GM12873 (cell line): ENCODE data around the gene FAAP20.

Experiments
- CTCF ChIP-seq: IDR thresholded peaks from 2 replicates; pipeline ENCODE4 v1.5.1; 2012; ENCODE audit warnings: low read depth, mild to moderate bottlenecking, moderate library complexity, low read length, control low read depth; ENCODE audit not compliant: insufficient read depth; ENCODE audit errors: missing control alignments

FAAP20 gene

DNA sequence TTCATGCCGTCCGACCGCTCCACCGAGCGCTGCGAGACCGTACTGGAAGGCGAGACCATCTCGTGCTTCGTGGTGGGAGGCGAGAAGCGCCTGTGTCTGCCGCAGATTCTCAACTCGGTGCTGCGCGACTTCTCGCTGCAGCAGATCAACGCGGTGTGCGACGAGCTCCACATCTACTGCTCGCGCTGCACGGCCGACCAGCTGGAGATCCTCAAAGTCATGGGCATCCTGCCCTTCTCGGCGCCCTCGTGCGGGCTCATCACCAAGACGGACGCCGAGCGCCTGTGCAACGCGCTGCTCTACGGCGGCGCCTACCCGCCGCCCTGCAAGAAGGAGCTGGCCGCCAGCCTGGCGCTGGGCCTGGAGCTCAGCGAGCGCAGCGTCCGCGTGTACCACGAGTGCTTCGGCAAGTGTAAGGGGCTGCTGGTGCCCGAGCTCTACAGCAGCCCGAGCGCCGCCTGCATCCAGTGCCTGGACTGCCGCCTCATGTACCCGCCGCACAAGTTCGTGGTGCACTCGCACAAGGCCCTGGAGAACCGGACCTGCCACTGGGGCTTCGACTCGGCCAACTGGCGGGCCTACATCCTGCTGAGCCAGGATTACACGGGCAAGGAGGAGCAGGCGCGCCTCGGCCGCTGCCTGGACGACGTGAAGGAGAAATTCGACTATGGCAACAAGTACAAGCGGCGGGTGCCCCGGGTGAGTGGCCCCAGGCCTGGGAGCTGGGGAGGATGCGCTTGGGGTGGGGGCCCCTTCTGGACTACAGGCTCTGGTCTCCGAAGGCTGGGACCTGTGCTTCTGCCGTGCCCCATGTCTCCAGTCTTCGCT is 34.7 kb upstream of the FAAP20 start:
- no peak for TF ChIP-seq CTCF

DNA sequence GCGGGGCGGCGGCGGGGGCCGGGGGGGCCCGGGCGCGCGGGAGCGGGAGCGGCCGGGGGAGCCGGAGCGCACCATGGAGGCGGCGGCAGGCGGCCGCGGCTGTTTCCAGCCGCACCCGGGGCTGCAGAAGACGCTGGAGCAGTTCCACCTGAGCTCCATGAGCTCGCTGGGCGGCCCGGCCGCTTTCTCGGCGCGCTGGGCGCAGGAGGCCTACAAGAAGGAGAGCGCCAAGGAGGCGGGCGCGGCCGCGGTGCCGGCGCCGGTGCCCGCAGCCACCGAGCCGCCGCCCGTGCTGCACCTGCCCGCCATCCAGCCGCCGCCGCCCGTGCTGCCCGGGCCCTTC is 34.1 kb upstream of the FAAP20 start:
- TF ChIP-seq CTCF = no peak

DNA sequence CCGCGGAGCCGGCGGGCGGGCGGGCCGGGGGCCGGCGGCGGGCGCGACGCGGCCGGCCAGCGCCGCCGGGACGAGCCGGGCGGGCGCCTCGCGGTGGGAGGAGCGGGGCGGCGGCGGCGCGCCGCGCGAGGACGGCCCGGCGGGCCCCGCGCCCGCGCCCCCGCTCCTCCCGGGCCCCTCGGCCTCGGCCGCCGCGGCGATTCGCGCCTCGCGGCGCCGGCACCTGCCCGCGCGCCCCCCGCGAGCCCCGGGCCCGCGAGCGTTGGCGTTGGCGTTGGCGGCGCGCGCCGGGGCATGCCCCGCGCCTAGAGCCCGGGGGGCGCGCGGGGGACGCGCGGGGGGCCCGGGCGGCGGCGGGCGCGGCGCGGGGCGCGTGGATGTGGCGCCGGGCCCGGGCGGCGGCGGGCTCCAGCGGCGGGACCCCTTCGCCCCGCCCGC is 33.6 kb upstream of the FAAP20 start, which contains the start of gene SKI:
SKI (plus strand) TSS at position 163 of the 438 bp plus-strand sequence. CDS start 448 bp downstream, outside the sequence.
- no peak for TF ChIP-seq CTCF

DNA sequence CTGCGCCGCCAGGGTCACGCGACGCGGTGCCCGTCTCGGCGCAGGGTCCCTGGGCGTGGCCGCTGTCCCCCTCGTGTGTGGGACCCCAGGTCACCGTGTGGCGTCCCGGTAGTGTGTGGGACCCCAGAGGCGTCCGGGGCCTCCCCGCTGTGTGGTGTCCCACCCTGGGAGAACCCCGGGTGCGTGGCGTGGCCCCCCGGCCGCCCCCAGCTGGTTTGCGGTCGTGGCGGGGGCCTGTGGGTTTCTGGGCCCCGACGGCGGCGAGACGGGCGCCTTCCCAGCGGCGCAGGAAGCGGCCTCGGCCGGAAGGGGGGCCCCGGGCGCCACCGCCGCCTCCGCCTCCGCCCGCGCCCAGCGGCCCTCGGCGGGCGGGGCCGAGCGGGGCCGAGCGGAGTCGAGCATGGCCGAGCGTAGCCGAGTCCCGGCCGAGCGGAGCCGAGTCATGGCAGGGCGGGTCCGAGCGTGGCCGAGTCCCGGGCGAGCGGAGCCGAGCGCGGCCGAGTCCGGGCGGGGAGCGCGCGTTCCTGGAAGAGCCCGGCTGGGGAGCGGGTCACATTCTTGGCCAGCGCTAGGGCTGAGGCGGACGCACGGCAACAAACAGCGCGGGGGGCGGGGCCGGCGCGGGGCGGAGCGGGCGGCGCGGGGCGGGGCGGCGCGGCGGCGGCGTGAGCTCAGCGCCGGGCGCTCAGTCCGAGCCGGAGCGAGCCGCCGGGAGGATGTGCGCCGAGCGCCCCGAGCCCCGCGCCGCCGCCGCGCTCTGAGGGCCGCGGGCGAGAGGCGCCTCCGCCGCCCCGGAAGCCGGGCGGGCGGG is 33.0 kb upstream of the FAAP20 start:
- no peak for TF ChIP-seq CTCF

GRCh38 chr1:2226525-2227345 is 32.2 kb upstream of the FAAP20 start:
- no peak for TF ChIP-seq CTCF

DNA sequence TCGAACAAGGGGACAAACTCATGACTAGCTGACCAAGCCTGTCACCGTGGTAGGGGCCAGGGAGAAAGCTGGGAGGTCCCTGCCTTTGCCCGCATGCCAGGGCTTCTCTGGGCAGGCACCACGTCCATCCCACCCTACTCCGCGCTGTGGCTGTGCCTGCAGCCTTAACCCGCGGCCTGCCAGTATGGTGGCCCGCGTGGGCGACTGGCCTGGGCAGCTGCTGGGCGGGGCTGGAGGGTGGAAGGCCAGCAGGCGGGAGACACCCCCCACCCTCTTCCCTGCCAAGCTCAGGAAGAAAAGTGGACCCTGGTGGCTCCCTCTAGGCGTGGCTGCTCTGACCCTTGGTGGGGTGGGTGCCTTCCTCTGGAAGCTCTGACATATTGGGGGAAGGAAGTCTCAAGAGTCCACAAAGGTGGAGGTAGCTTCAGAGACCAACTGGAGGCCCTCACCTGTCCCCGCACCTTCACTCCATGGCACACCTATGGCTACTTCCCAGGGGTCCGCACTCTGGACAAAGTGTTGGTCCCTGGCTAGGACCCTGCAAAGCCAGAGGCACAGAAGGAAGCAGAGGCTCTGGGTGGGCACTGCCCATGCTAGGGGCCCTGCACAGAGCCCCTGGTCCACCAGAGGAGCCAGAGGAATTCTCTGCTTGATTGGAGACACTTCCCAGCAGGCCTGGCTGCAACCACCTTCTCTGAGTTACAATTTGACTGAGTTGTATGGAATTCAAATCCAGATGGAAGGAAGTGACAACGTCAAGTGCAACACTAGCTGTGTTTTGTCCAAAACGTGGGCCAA is 30.3 kb upstream of the FAAP20 start:
- no peak for TF ChIP-seq CTCF
